DMS53 treated with DMSO at 0.1 percent for 48 hours (cell line): ENCODE measurements around the gene KCTD16.

Experiments used
- DNase-seq: peaks from one replicate; lab custom pipeline; 2025; ENCODE audit not compliant: unreplicated experiment; lab: John Stamatoyannopoulos, UW

The KCTD16 gene

GRCh38 chr5:144504929-144505577 lies 334.4 kb downstream of the KCTD16 start:
- DNase-seq, result no peak

- no peak for DNase-seq
Observed at GRCh38 chr5:144510845-144511579, 340.3 kb downstream of the KCTD16 start.

- no peak for DNase-seq
Observed at GRCh38 chr5:144511580-144512072, 341.0 kb downstream of the KCTD16 start.

GRCh38 chr5:144522698-144523097 lies 352.0 kb downstream of the KCTD16 start:
- no peak for DNase-seq

- DNase-seq, result no peak
Observed at GRCh38 chr5:144525000-144525399, 354.3 kb downstream of the KCTD16 start.

GRCh38 chr5:144531188-144531587 lies 360.5 kb downstream of the KCTD16 start:
- DNase-seq, result no peak
